Gastrocnemius medialis (tissue), 4 donors: Measurements from ENCODE around the gene WWOX.

Source experiments
- CTCF ChIP-seq, 5 experiments: fragments of 450-650 bp in 3 of 5; fragments of 200-600 bp in 2 of 5; sonication (generic) in 2 of 5; IDR thresholded peaks in 4 of 5; conservative IDR thresholded peaks in 1 of 5; 1 replicate in 4 of 5; 2 replicates in 1 of 5; pipeline ENCODE4 v1.5.1; 2016 to 2019; ENCODE audit warnings: antibody characterized with exemption in 5 of 5, mild to moderate bottlenecking in 3 of 5, moderate library complexity in 3 of 5
- POLR2A ChIP-seq, 2 donors: fragments of 450-650 bp; IDR thresholded peaks; one replicate each; pipeline ENCODE4 v1.6.1; 2017; ENCODE audit warnings: antibody characterized with exemption in 2 of 2, mild to moderate bottlenecking in 2 of 2, moderate library complexity in 2 of 2

DNA sequence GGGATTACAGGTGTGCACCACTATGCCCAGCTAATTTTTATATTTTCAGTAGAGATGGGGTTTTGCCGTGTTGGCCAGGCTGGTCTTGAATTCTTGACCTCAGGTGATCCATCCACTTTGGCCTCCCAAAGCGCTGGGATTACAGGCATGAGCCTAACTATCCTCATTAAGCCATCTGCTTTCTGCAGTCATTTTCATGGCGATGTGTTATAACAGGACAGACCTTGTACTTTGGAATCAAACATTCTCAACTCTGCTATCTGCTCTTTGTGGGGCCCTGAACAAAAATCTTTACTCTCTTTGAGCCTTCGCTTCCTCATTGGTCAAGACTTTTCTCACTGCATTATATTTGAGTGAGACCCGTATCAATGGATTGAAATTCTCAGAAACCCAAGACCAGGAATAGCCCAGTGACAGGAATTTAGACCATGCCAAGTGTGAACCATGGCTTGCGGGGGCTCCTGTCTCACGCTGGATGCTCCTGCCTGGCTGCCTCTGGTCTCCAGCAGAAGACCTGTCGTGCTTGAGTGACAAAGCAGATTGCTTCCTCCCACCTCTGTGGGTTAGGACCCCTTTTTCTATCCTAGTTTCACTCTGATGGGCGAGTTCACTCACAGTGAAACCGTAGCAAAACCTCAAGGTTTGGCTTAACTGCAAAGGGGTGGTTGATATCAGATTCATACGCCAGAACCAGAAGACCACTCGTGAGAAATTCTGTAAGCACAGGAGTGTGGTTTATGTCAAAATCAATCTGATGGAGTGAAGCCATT is 982.0 kb downstream of the WWOX start:
- TF ChIP-seq CTCF (IDR thresholded peaks at IDR 0.05 in 4 of 5, conservative IDR thresholded peaks at IDR 0.05 in 1 of 5) (no peak), POLR2A (IDR thresholded peaks at IDR 0.05) (no peak)
